ENCODE results near the gene MUC21.

DNA sequence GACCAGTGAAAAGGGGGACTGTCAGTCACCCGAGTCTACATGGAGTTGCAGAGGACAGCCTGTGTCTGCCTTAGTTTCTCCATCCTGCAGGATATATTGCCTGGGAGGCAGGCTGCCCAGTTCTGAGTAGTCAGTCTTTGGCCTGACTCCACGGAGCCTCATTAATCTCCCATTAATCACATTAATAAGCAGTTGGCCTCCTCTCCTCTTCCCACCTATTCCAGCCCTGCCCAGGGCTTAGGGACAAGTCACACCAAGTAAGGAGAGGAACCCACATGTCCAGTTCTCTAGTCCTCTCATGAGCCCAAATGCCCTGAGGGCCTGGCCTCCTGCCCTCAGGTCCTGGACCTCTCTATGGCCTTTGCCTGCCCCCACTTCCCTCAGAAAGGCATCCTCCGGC lies 44.0 kb upstream of the MUC21 start:
- TF ChIP-seq, protein P1, sequence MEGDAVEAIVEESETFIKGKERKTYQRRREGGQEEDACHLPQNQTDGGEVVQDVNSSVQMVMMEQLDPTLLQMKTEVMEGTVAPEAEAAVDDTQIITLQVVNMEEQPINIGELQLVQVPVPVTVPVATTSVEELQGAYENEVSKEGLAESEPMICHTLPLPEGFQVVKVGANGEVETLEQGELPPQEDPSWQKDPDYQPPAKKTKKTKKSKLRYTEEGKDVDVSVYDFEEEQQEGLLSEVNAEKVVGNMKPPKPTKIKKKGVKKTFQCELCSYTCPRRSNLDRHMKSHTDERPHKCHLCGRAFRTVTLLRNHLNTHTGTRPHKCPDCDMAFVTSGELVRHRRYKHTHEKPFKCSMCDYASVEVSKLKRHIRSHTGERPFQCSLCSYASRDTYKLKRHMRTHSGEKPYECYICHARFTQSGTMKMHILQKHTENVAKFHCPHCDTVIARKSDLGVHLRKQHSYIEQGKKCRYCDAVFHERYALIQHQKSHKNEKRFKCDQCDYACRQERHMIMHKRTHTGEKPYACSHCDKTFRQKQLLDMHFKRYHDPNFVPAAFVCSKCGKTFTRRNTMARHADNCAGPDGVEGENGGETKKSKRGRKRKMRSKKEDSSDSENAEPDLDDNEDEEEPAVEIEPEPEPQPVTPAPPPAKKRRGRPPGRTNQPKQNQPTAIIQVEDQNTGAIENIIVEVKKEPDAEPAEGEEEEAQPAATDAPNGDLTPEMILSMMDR (conservative IDR thresholded peaks at IDR 0.05), result no peak
- no peak for TF ChIP-seq EZH2 (IDR thresholded peaks at IDR 0.05; ENCODE audit: low read depth)
